IMR-90 (cell line): Measurements from ENCODE around the gene CALD1. TPM values are rescaled to one million over a fixed set of nuclear protein-coding genes. Genes with fewer than 3 reads are reported as not detected.
A peak's percentile ranks its signal among the peaks of the same experiment; 100 is the strongest.

Source experiments
- ATAC-seq: fragments of 200-7000 bp; cut with Tn5 transposase; 2 replicates; pipeline ENCODE4 v1.9.1; 2020; ENCODE audit warnings: low read depth, mild to moderate bottlenecking, moderate library complexity
- BruUV-seq: library from RNA; stranded (reverse); fragments of 400-500 nt; replicated peaks from 2 replicates; lab custom pipeline; 2021; lab: Mats Ljungman, UMichigan
- CTCF ChIA-PET: fragments of 300-600 bp; formaldehyde crosslinking; extraction: SDS; loops from one replicate; lab custom pipeline; 2021; ENCODE audit warnings: antibody characterized with exemption; lab: Yijun Ruan, JAX
- POLR2A ChIA-PET: fragments of 300-600 bp; sonication (Branson Sonifier 250); formaldehyde crosslinking; loops from one replicate; lab custom pipeline; 2022; ENCODE audit warnings: antibody characterized with exemption; ENCODE audit not compliant: unreplicated experiment; lab: Charles Lee
- DNase-seq: peaks from one replicate; pipeline ENCODE4 v3.0.0; 2013
- H2AFZ ChIP-seq: replicated peaks from 2 replicates; pipeline ENCODE3; 2013; ENCODE audit warnings: low read length, mild to moderate bottlenecking; ENCODE audit not compliant: poor library complexity
- H2AK5ac ChIP-seq: 2 replicates; pipeline ENCODE4 v1.6.1; 2013; ENCODE audit warnings: low read depth, low read length, inconsistent platforms
- H2AK9ac ChIP-seq: replicated peaks from 2 replicates; pipeline ENCODE3; 2013; ENCODE audit warnings: mild to moderate bottlenecking, low read depth, low read length, moderate library complexity; ENCODE audit not compliant: poor library complexity
- H2BK120ac ChIP-seq: 2 replicates; pipeline ENCODE4 v1.6.1; 2013; ENCODE audit warnings: low read depth, low read length, inconsistent platforms
- H2BK15ac ChIP-seq: 3 replicates; pipeline ENCODE4 v1.6.1; 2013; ENCODE audit warnings: low read depth, low read length, inconsistent platforms
- H2BK20ac ChIP-seq: 2 replicates; pipeline ENCODE4 v1.6.1; 2013; ENCODE audit warnings: low read depth, mild to moderate bottlenecking, inconsistent platforms, low read length, moderate library complexity
- H2BK5ac ChIP-seq: 2 replicates; pipeline ENCODE4 v1.6.1; 2013; ENCODE audit warnings: mild to moderate bottlenecking, low read depth, low read length, inconsistent platforms; ENCODE audit not compliant: poor library complexity, severe bottlenecking
- H3K14ac ChIP-seq: replicated peaks from 2 replicates; pipeline ENCODE4 v1.6.1; 2013; ENCODE audit warnings: low read depth, low read length, inconsistent platforms
- H3K18ac ChIP-seq: 2 replicates; pipeline ENCODE4 v1.6.1; 2013; ENCODE audit warnings: low read depth, low read length, control low read depth
- H3K23ac ChIP-seq: 2 replicates; pipeline ENCODE4 v1.6.1; 2013; ENCODE audit warnings: low read depth, low read length, inconsistent platforms
- H3K27ac ChIP-seq: 2 replicates; pipeline ENCODE4 v1.5.1; 2013; ENCODE audit warnings: mild to moderate bottlenecking, control low read depth, low read length; ENCODE audit not compliant: insufficient read depth
- H3K27me3 ChIP-seq: 2 replicates; pipeline ENCODE4 v1.6.1; 2013; ENCODE audit warnings: low read length; ENCODE audit not compliant: control insufficient read depth, insufficient read depth
- H3K36me3 ChIP-seq: 2 replicates; pipeline ENCODE4 v1.6.1; 2013; ENCODE audit warnings: low read length, mixed read lengths; ENCODE audit not compliant: control insufficient read depth, insufficient read depth
- H3K4ac ChIP-seq: 2 replicates; pipeline ENCODE4 v1.6.1; 2013; ENCODE audit warnings: low read depth, low read length, inconsistent platforms
- H3K4me1 ChIP-seq: 2 replicates; pipeline ENCODE4 v1.6.1; 2013; ENCODE audit warnings: low read length, mixed read lengths; ENCODE audit not compliant: control insufficient read depth, insufficient read depth
- H3K4me2 ChIP-seq: 2 replicates; pipeline ENCODE4 v1.6.1; 2013; ENCODE audit warnings: low read depth, mild to moderate bottlenecking, control low read depth, low read length, moderate library complexity
- H3K4me3 ChIP-seq: 2 replicates; pipeline ENCODE4 v1.5.1; 2013; ENCODE audit warnings: low read depth, mild to moderate bottlenecking, control low read depth, low read length, moderate library complexity; ENCODE audit not compliant: insufficient read depth
- H3K56ac ChIP-seq: 2 replicates; pipeline ENCODE4 v1.6.1; 2013; ENCODE audit warnings: low read length, inconsistent platforms; ENCODE audit not compliant: insufficient read depth; ENCODE audit errors: extremely low read depth
- H3K79me1 ChIP-seq, 2 experiments: 2 replicates each; pipeline ENCODE4 v1.6.1; 2013; ENCODE audit warnings: low read length in 2 of 2, inconsistent platforms in 1 of 2, low read depth in 1 of 2
- H3K9ac ChIP-seq: 2 replicates; pipeline ENCODE4 v1.6.1; 2013; ENCODE audit warnings: low read depth, low read length, control low read depth
- H3K9me1 ChIP-seq: 2 replicates; pipeline ENCODE4 v1.6.1; 2013; ENCODE audit warnings: low read length, inconsistent platforms; ENCODE audit not compliant: insufficient read depth
- H3K9me3 ChIP-seq: 2 replicates; pipeline ENCODE4 v1.6.1; 2013; ENCODE audit warnings: low read length; ENCODE audit not compliant: control insufficient read depth, insufficient read depth
- H4K20me1 ChIP-seq: 2 replicates; pipeline ENCODE4 v1.6.1; 2013; ENCODE audit warnings: low read length, inconsistent platforms; ENCODE audit not compliant: insufficient read depth
- H4K5ac ChIP-seq: 2 replicates; pipeline ENCODE4 v1.6.1; 2013; ENCODE audit warnings: mild to moderate bottlenecking, low read depth, low read length, control low read depth
- H4K8ac ChIP-seq, 2 experiments: 2 replicates each; pipeline ENCODE4 v1.6.1; 2013; ENCODE audit warnings: low read depth in 2 of 2, low read length in 2 of 2, control low read depth in 1 of 2, inconsistent platforms in 1 of 2
- H4K91ac ChIP-seq: 2 replicates; pipeline ENCODE4 v1.6.1; 2013; ENCODE audit warnings: low read depth, low read length, inconsistent platforms; ENCODE audit not compliant: insufficient read depth
- ELK1 ChIP-seq: fragments of 150-350 bp; IDR thresholded peaks from 2 replicates; pipeline ENCODE4 v1.6.1; 2016; ENCODE audit warnings: low read depth, mild to moderate bottlenecking, low read length, moderate library complexity, borderline replicate concordance
- FOS ChIP-seq: fragments of 150-350 bp; IDR thresholded peaks from 2 replicates; pipeline ENCODE4 v1.6.1; 2016; ENCODE audit warnings: low read depth, low read length
- RFX5 ChIP-seq: IDR thresholded peaks from 2 replicates; pipeline ENCODE4 v1.8.0; 2012; ENCODE audit warnings: low read depth, mild to moderate bottlenecking, low read length, moderate library complexity
- WGBS, 2 experiments: methylation state at CpG; one replicate each; pipeline versions ENCODE4 v1.1.5 to v1.1.7; 2013; ENCODE audit warnings: missing lambda C conversion rate in 2 of 2; ENCODE audit not compliant: insufficient read length in 1 of 2; ENCODE audit errors: extremely low coverage in 2 of 2; 5-methylcytosine and 5-hydroxymethylcytosine counted together
- dilution Hi-C: fragments of 300-500 bp; cut with HindIII; formaldehyde crosslinking; loops from one replicate; pipeline ENCODE4 v1.14.3; 2018; ENCODE audit warnings: low sequenced_read_pairs; ENCODE audit not compliant: unreplicated experiment
- in situ Hi-C: fragments of 300-500 bp; cut with MboI; formaldehyde crosslinking; loops from 3 replicates; pipeline ENCODE4 v1.14.3; 2019; ENCODE audit warnings: low sequenced_read_pairs, inconsistent platforms, mixed read lengths
- intact Hi-C: fragments of 100-400 bp; cut with micrococcal nuclease; formaldehyde crosslinking; loops from 2 replicates; pipeline ENCODE4 v1.10.0; 2022
- polyA plus RNA-seq, 3 experiments: library from polyadenylated mRNA; depleted of rRNA; stranded (reverse); fragments of >200 nt; gene quantifications; 2 replicates each; pipeline ENCODE4 v1.2.3, GENCODE V29; 2012; ENCODE audit warnings: low replicate concordance in 1 of 3
- total RNA-seq: library from RNA; depleted of rRNA; stranded (reverse); fragments of >200 nt; gene quantifications from 2 replicates; pipeline ENCODE4 v1.2.3, GENCODE V29; 2012

The CALD1 gene
- total and polyA plus RNA-seq, 2 of the 4 experiments (the other 2 are of a cell fraction), result 375 to 487 TPM

GRCh38 chr7:134941952-134942351 lies 162.5 kb downstream of the CALD1 start:
- H3K79me1 ChIP-seq, result peaks cover 21 to 59% of the 10 kb centered on the region in 2 experiments
- H3K27ac ChIP-seq, result peak overlapping the region; percentile 8; the same call in 1 of the 2 replicates
- no peak overlapping the region for H3K56ac ChIP-seq
- dilution Hi-C loops (no loop called here), in situ Hi-C loops (no loop called here), intact Hi-C loops (no loop called here)
- no peak overlapping the region for H2AFZ ChIP-seq
- H3K9me1 ChIP-seq, result peaks cover 16% of the 10 kb centered on the region
- ATAC-seq (no peak), DNase-seq (no peak)
- H3K4ac ChIP-seq, result peak overlapping the region; percentile 51
- H2AK5ac ChIP-seq, result no peak overlapping the region
- no peak overlapping the region for H3K23ac ChIP-seq
- H3K4me1 ChIP-seq, result peaks cover 13% of the 10 kb centered on the region
- H3K4me3 ChIP-seq, result no peak overlapping the region
- peak overlapping the region; percentile 28; the same call in 1 of the 2 replicates for H2BK120ac ChIP-seq
- H3K36me3 ChIP-seq, result peaks cover 24% of the 10 kb centered on the region
- TF ChIP-seq ELK1 (no peak), RFX5 (0 out of 2 replicates have a peak, but pooled peaks have one; percentile 41), FOS (no peak)
- H3K4me2 ChIP-seq, result no peak overlapping the region
- CTCF ChIA-PET, result no interaction called here
- H2BK15ac ChIP-seq, result no peak overlapping the region
- POLR2A ChIA-PET, result no interaction called here
- 0 out of 2 replicates have a peak overlapping the region, but pooled peaks have one; percentile 30 for H3K14ac ChIP-seq
- H4K20me1 ChIP-seq, result peaks cover 5% of the 10 kb centered on the region; the same call in 1 of the 2 replicates
- no peak overlapping the region for H2AK9ac ChIP-seq
- no peak overlapping the region for H3K9ac ChIP-seq
- H2BK20ac ChIP-seq, result no peak overlapping the region
- peak overlapping the region in 1 of 2 experiments; percentile 9; a peak in 1 of 4 replicates for H4K8ac ChIP-seq
- no TSS peak for BruUV-seq
- H4K5ac ChIP-seq, result no peak overlapping the region; the same call in 1 of the 2 replicates
- no peaks in the 10 kb centered on the region for H3K27me3 ChIP-seq
- WGBS, 2 experiments, result 84% methylated on average over 3 of the region's 5 CpGs; no CpG with 5 or more reads in 1 of the 2 experiments
- no peaks in the 10 kb centered on the region for H3K9me3 ChIP-seq
- H3K18ac ChIP-seq, result no peak overlapping the region
- H2BK5ac ChIP-seq, result peak overlapping the region; percentile 36
- peak overlapping the region; percentile 36; the same call in 1 of the 2 replicates for H4K91ac ChIP-seq
